Loucy (cell line): ENCODE measurements around the gene MESD.

Experiments
- EZH2phosphoT487 ChIP-seq: fragments of 200-600 bp; IDR thresholded peaks from 2 replicates; pipeline ENCODE4 v1.6.1; 2018; ENCODE audit warnings: antibody characterized with exemption, mild to moderate bottlenecking, moderate library complexity, borderline replicate concordance
- TF ChIP-seq, protein P1 (sequence below): fragments of 200-600 bp; sonication (generic); conservative IDR thresholded peaks from 2 replicates; pipeline ENCODE4 v1.5.1; 2014; ENCODE audit warnings: mild to moderate bottlenecking, antibody characterized with exemption, low read length

DNA sequence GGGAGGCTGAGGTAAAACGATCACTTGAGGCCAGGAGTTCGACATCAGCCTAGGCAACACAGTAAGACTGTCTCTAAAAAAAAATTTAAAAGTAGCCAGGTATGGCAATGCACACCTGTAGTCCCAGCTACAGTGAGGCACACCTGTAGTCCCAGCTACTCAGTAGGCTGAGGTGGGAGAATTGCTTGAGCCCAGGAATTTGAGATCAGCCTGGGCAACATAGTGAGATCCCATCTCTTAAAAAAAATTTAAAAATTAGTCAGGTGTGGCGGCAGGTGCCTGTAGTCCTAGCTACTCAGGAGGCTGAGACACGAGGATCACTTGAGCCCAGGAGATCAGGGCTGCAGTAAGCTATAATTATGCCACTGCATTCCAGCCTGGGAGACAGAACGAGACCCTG lies 6.8 kb downstream of the MESD start:
- TF ChIP-seq, protein P1, sequence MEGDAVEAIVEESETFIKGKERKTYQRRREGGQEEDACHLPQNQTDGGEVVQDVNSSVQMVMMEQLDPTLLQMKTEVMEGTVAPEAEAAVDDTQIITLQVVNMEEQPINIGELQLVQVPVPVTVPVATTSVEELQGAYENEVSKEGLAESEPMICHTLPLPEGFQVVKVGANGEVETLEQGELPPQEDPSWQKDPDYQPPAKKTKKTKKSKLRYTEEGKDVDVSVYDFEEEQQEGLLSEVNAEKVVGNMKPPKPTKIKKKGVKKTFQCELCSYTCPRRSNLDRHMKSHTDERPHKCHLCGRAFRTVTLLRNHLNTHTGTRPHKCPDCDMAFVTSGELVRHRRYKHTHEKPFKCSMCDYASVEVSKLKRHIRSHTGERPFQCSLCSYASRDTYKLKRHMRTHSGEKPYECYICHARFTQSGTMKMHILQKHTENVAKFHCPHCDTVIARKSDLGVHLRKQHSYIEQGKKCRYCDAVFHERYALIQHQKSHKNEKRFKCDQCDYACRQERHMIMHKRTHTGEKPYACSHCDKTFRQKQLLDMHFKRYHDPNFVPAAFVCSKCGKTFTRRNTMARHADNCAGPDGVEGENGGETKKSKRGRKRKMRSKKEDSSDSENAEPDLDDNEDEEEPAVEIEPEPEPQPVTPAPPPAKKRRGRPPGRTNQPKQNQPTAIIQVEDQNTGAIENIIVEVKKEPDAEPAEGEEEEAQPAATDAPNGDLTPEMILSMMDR = no peak
- TF ChIP-seq EZH2phosphoT487 = no peak
